ENCODE measurements around the gene FOXC1. TPM values are rescaled to one million over a fixed set of nuclear protein-coding genes. Genes with fewer than 3 reads are reported as not detected.

Gene FOXC1
- total and polyA plus RNA-seq, 2 of the 13 experiments (the other 11 are each of a cell fraction or from before 2014, with no cell fraction given), result 0.44 to 0.55 TPM

DNA sequence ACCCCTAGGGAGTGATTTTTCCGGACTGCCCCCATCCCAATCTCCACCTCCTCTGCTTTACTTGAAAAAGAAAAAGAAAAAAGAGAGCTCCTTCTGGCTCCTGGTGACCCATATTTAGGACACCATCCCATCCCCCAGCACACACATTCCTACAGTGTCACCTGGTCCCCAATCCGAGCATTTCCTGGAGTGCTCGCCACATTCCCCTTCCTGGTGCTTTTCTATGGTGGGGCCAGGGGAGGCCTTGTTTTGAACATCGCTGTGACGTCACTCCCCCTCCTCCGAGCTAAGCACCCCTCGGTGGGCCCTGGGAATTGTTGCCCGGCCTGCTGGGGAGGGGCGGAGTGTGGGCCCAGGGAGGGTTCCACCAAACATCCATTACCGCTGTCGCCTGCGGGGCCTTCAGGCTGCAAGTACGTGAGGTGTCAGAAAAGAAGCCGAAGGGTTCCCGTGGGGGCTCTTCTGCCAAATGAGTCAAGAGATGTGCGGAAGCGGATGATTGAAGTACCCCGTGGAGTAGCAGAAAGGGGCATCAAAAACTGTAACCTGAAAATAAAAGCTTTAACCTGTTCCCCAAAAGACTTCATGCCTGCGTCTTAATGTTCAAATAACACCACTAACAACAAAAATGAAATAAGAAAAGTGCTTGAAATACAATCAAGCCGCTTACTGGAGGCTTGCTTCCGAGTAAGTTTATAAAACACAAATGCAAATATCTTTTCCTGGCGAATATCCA is 2.8 kb upstream of the FOXC1 start (continued):
- TF ChIP-seq, protein P1, sequence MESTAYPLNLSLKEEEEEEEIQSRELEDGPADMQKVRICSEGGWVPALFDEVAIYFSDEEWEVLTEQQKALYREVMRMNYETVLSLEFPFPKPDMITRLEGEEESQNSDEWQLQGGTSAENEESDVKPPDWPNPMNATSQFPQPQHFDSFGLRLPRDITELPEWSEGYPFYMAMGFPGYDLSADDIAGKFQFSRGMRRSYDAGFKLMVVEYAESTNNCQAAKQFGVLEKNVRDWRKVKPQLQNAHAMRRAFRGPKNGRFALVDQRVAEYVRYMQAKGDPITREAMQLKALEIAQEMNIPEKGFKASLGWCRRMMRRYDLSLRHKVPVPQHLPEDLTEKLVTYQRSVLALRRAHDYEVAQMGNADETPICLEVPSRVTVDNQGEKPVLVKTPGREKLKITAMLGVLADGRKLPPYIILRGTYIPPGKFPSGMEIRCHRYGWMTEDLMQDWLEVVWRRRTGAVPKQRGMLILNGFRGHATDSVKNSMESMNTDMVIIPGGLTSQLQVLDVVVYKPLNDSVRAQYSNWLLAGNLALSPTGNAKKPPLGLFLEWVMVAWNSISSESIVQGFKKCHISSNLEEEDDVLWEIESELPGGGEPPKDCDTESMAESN (CRISPR knock-in tag; conservative IDR thresholded peaks at IDR 0.05), result 0 out of 2 replicates have a peak, but pooled peaks have one; percentile 13
- TF ChIP-seq, protein P2, sequence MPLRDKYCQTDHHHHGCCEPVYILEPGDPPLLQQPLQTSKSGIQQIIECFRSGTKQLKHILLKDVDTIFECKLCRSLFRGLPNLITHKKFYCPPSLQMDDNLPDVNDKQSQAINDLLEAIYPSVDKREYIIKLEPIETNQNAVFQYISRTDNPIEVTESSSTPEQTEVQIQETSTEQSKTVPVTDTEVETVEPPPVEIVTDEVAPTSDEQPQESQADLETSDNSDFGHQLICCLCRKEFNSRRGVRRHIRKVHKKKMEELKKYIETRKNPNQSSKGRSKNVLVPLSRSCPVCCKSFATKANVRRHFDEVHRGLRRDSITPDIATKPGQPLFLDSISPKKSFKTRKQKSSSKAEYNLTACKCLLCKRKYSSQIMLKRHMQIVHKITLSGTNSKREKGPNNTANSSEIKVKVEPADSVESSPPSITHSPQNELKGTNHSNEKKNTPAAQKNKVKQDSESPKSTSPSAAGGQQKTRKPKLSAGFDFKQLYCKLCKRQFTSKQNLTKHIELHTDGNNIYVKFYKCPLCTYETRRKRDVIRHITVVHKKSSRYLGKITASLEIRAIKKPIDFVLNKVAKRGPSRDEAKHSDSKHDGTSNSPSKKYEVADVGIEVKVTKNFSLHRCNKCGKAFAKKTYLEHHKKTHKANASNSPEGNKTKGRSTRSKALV (CRISPR knock-in tag; IDR thresholded peaks at IDR 0.05), result no peak
- TF ChIP-seq ZNF777 (CRISPR knock-in tag; IDR thresholded peaks at IDR 0.05) (no peak), ZFP41 (CRISPR knock-in tag; IDR thresholded peaks at IDR 0.05; ENCODE audit: borderline replicate concordance) (no peak), ZNF326 (CRISPR knock-in tag; IDR thresholded peaks at IDR 0.05; ENCODE audit: borderline replicate concordance) (no peak), YEATS4 (CRISPR knock-in tag; IDR thresholded peaks at IDR 0.05; ENCODE audit: borderline replicate concordance) (no peak), ZNF7 (CRISPR knock-in tag; IDR thresholded peaks at IDR 0.05) (no peak), PLRG1 (conservative IDR thresholded peaks at IDR 0.05) (no peak), CREB1 (IDR thresholded peaks at IDR 0.05) (peak; percentile 98), CREB1 (CRISPR knock-in tag; IDR thresholded peaks at IDR 0.05) (no peak), ZNF792 (CRISPR knock-in tag; IDR thresholded peaks at IDR 0.05) (no peak), SP4 (CRISPR knock-in tag; IDR thresholded peaks at IDR 0.05) (peak; percentile 46), TEAD3 (CRISPR knock-in tag; optimal IDR thresholded peaks at IDR 0.05; ENCODE audit: borderline replicate concordance) (peak; percentile 30), TSC22D2 (CRISPR knock-in tag; IDR thresholded peaks at IDR 0.05; ENCODE audit: borderline replicate concordance) (no peak), NFIC (IDR thresholded peaks at IDR 0.05; ENCODE audit: low read length) (no peak)
- TF ChIP-seq, protein P3, sequence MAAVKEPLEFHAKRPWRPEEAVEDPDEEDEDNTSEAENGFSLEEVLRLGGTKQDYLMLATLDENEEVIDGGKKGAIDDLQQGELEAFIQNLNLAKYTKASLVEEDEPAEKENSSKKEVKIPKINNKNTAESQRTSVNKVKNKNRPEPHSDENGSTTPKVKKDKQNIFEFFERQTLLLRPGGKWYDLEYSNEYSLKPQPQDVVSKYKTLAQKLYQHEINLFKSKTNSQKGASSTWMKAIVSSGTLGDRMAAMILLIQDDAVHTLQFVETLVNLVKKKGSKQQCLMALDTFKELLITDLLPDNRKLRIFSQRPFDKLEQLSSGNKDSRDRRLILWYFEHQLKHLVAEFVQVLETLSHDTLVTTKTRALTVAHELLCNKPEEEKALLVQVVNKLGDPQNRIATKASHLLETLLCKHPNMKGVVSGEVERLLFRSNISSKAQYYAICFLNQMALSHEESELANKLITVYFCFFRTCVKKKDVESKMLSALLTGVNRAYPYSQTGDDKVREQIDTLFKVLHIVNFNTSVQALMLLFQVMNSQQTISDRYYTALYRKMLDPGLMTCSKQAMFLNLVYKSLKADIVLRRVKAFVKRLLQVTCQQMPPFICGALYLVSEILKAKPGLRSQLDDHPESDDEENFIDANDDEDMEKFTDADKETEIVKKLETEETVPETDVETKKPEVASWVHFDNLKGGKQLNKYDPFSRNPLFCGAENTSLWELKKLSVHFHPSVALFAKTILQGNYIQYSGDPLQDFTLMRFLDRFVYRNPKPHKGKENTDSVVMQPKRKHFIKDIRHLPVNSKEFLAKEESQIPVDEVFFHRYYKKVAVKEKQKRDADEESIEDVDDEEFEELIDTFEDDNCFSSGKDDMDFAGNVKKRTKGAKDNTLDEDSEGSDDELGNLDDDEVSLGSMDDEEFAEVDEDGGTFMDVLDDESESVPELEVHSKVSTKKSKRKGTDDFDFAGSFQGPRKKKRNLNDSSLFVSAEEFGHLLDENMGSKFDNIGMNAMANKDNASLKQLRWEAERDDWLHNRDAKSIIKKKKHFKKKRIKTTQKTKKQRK (IDR thresholded peaks at IDR 0.05; ENCODE audit: low read length), result no peak

Data from HepG2 (cell line).